ENCODE measurements around the gene LRP1.

DNA sequence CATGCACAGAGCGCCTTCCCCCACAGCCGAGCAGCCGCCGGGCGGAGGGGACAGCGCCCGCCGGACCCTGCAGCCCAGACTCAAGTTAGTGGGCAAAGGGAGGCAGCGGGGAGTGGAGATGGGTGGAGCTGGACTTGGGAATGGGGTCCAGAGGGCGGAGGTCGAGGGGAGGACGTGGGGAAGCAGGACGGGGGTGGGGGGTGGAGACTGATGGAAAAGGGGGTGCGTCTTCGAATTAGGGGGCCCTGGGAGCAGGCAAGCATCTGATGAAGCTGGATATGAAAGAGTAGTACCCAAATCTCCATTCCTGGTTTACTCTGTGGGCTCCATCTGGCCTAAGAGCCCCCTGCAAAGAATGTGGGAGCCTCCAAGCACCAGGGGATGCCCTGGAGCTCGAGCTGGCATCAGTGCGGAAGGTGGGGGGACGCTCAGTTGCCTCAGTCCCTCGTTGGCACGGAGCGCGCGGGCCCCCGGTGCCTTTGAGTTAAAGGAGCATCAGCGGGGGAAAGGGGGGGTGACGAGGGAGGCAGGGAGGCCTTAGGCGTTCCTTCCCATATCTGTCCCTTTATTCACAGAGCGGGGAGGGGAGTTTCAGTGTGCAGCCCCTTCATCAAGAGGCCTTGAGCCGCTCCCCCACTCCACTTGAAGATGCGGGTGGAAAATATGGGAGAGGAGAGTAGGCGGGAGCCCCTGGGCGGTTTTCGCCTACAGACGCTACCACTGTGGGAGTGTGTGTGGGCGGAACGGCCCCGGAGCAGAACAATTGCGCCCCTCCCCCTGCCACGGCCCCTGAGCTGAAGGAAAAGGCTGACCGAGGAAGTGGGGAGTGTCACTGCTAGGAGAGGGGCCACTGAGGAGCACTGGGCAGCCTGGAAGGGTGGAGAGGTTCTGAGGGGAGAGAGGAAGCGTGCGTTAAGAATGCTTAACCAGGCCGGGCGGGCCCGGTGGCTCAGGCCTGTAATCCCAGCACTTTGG lies 38.7 kb upstream of the LRP1 start:
- TF ChIP-seq CTCF (IDR thresholded peaks at IDR 0.05; ENCODE audit: low read depth, low read length, poor library complexity, severe bottlenecking) (no peak), EZH2phosphoT487 (IDR thresholded peaks at IDR 0.05; ENCODE audit: borderline replicate concordance, low read length) (no peak)

Data from DOHH2 (cell line).